D721Med (cell line): ENCODE results near the gene HAGHL.
A peak's percentile ranks its signal among the peaks of the same experiment; 100 is the strongest.

Experiments used
- DNase-seq: peaks from one replicate; pipeline ENCODE4 v3.0.0; 2011; ENCODE audit warnings: low spot score; ENCODE audit not compliant: insufficient read length
- FAIRE-seq: peaks from 2 replicates; lab custom pipeline; 2011; peaks lifted over from hg19 to GRCh38; lab: Jason Lieb, UNC
- TF ChIP-seq, protein P1 (sequence below): IDR thresholded peaks from 2 replicates; pipeline ENCODE4 v1.5.1; 2012; ENCODE audit warnings: mild to moderate bottlenecking, control low read depth; ENCODE audit not compliant: insufficient read depth; ENCODE audit errors: missing control alignments

The HAGHL gene

DNA sequence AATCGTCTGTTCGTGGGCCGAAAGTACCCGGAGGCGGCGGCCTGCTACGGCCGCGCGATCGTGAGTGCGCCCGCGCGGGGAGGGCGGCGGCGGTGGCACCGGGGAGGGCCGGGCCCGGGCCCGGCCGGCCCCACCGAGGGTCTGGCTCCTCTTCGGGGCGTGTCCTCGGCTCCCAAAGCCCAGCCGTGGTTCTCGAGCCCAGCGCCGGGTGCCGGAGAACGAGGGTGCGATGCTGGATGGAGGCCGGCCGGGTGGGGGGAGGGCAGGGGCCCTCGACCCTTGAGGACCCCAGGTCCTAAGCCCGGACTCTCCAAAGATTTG, 46.3 kb upstream of the HAGHL start:
- DNase-seq (no peak), FAIRE-seq (no peak)
- TF ChIP-seq, protein P1, sequence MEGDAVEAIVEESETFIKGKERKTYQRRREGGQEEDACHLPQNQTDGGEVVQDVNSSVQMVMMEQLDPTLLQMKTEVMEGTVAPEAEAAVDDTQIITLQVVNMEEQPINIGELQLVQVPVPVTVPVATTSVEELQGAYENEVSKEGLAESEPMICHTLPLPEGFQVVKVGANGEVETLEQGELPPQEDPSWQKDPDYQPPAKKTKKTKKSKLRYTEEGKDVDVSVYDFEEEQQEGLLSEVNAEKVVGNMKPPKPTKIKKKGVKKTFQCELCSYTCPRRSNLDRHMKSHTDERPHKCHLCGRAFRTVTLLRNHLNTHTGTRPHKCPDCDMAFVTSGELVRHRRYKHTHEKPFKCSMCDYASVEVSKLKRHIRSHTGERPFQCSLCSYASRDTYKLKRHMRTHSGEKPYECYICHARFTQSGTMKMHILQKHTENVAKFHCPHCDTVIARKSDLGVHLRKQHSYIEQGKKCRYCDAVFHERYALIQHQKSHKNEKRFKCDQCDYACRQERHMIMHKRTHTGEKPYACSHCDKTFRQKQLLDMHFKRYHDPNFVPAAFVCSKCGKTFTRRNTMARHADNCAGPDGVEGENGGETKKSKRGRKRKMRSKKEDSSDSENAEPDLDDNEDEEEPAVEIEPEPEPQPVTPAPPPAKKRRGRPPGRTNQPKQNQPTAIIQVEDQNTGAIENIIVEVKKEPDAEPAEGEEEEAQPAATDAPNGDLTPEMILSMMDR: no peak

DNA sequence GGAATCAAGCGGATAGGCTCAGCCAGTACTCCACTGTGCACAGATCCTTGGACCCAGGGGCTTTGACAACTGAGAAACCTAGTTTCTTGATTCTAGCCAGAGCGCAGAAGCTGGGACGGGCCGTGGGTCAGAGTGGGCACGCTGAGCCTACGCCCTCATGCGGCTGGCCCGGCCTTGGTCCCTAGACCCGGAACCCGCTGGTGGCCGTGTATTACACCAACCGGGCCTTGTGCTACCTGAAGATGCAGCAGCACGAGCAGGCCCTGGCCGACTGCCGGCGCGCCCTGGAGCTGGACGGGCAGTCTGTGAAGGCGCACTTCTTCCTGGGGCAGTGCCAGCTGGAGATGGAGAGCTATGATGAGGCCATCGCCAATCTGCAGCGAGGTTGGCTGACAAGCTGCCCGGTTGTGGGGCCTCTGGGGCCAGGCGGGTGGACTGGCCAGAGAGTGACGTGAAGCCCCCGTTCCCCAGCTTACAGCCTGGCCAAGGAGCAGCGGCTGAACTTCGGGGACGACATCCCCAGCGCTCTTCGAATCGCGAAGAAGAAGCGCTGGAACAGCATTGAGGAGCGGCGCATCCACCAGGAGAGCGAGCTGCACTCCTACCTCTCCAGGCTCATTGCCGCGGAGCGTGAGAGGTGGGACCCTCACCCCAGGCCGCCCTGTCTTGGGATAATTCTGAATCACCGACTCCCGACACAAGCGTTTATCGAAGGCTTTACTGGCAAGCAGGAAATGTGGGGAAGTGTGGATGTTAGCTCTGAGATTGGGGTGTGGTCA, 45.8 kb upstream of the HAGHL start:
- TF ChIP-seq, protein P1: no peak
- FAIRE-seq (no peak), DNase-seq (no peak)

DNA sequence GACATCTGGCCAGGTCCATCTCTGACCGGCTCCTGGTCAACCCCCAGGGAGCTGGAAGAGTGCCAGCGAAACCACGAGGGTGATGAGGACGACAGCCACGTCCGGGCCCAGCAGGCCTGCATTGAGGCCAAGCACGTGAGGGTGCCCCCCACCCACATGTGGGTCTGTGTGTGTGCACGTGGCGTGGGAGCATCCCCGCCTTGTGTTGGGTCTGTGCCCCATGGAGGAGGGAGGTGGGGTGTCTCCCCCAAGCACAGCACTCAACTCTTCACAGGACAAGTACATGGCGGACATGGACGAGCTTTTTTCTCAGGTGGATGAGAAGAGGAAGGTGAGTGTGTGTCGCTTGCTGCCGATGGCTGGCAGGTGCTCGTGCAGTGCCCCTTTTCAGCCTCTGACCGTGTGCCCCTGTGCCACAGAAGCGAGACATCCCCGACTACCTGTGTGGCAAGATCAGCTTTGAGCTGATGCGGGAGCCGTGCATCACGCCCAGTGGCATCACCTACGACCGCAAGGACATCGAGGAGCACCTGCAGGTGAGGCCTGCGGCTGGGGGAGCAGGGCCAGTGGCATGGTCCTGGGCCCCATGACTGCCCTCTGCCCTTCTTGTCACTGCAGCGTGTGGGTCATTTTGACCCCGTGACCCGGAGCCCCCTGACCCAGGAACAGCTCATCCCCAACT, 45.0 kb upstream of the HAGHL start:
- DNase-seq (no peak), FAIRE-seq (no peak)
- TF ChIP-seq, protein P1: no peak

DNA sequence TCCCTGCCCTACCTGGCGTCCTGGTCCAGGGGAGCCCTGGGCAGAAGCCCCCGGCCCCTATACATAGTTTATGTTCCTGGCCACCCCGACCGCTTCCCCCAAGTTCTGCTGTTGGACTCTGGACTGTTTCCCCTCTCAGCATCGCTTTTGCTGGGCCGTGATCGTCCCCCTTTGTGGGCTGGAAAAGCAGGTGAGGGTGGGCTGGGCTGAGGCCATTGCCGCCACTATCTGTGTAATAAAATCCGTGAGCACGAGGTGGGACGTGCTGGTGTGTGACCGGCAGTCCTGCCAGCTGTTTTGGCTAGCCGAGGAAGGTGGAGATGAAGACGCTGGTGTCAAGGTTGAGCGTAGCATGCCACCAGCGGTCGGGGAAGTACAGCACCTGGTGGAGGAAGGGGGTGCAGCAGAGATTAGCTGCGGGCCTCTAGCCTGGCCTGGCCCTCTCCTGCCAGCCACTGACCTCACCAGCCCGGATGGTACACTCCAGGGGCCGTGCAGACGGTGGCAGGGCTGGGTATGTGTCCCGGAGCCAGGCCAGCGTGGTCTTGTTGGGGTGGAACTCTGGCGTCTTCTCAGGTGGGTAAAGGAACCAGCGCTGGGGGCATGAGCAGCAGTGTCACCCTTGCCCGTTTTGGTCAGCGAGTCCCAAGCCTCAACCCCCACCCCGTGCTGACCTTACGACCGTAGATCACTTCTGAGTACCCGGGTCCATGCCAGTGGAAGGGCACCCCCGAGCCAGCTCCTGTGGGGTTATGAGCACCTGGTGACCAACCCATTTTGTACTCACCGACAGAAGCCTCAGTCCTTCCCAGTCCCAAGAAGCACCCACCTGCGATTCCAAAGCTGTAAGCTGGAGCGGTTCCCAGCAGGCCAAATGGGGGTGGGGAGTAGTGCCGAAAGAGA, 44.2 kb upstream of the HAGHL start:
- DNase-seq (no peak), FAIRE-seq (no peak)
- TF ChIP-seq, protein P1: no peak

DNA sequence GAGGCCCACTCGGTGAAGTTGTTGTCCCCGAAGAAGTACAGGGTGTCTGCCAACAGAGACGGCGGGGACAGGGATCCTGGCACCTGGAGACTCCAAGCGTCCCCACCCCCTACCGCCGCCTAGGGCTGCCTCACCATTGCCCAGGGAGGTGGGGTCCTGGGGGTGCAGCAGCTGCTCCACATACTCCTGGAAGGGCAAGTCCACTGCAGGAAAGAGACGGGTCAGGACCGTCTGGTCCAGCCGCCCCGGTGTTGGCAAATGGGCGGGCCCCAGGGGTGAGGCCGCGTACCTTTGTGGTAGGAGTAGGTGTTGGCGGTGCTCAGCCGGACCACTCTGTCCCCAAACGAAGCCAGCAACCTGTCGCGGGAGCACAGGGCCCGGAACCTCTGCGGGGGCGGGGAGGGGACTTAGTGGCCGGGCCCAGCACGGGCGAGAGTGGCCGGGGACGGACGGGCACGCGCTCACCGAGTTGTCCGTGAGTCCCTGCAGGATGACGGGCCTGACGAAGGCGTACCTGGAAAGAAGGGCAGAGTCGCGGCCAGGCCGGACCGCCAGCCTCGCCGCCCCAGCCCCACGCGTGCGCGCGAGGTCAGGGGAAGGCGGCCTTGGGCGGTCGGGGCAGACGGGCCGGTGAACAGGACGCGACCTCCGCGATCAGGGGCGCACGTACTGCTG, 43.4 kb upstream of the HAGHL start:
- TF ChIP-seq, protein P1: no peak
- DNase-seq (no peak), FAIRE-seq (no peak)

DNA sequence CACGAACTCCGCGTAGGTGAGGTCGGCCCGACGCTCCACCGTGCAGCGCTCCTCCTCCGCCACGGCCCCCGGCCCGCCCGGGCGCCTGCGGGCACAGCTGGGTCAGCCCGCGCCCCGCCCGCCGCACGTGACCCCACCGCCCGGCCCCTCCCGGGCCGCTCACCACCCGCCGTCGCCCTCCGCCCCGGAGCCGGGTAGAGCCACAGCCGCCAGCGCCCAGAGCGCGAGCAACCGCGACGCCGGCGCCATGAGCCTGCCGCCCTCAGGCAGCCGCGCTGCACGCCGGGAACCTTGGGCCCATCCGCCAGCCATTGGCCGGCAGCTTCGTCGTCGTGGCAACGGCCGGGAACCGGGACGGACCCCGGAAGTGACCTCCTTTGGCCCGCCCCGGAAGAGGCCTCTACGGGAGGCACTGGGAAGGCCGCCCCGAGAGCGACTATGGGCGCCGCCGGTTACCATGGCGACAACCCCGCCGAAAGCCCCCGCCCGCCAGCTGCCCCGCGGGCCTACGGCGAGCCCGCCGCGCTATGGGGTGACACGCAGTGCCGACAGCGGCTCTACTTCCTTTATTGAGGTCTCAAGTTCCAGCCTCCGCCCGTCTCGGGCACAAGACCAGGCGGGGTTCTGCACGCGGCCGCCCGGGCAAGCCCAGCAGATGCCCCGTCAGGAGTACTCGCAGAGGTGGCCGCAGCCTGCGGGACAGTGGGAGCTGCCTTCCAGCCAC, 42.7 kb upstream of the HAGHL start, which contains the start of gene JMJD8:
JMJD8 (minus strand) TSS at position 264 of the 724 bp plus-strand sequence; CDS start at position 249, 15 bp downstream.
- TF ChIP-seq, protein P1: no peak
- peak; percentile 99 for DNase-seq
- FAIRE-seq: no peak
